DMS53 treated with DMSO at 0.1 percent for 48 hours (cell line): ENCODE data around the gene AMD1.
"Not testable (repeated sequence)": the region's sequence is repeated elsewhere in the genome, so short reads cannot be mapped to it uniquely, and the experiment has no call there.

ENCODE experiments used
- DNase-seq: peaks from one replicate; lab custom pipeline; 2025; ENCODE audit not compliant: unreplicated experiment; lab: John Stamatoyannopoulos, UW

AMD1 gene

GRCh38 chr6:110873981-110874879 lies at the start of gene AMD1:
Gene AMD1 (plus strand): TSS chr6:110874785. CDS start chr6:110875106, 321 bp downstream.
- peak; percentile 89 for DNase-seq

- no peak for DNase-seq
Observed at GRCh38 chr6:110826236-110827129, 48.1 kb upstream of the AMD1 start.

GRCh38 chr6:110828396-110828795 lies 46.2 kb upstream of the AMD1 start:
- no peak for DNase-seq

GRCh38 chr6:110831405-110831804 lies 43.2 kb upstream of the AMD1 start:
- DNase-seq: no peak

GRCh38 chr6:110833831-110834230 lies 40.8 kb upstream of the AMD1 start:
- no peak for DNase-seq

GRCh38 chr6:110835751-110836150 lies 38.8 kb upstream of the AMD1 start:
- not testable (repeated sequence) for DNase-seq

GRCh38 chr6:110841266-110841665 lies 33.3 kb upstream of the AMD1 start:
- DNase-seq: no peak

- no peak for DNase-seq
Observed at GRCh38 chr6:110849781-110850180, 24.8 kb upstream of the AMD1 start.

GRCh38 chr6:110852773-110853172 lies 21.8 kb upstream of the AMD1 start:
- DNase-seq: no peak

- no peak for DNase-seq
Observed at GRCh38 chr6:110853754-110854477, 20.7 kb upstream of the AMD1 start.

- no peak for DNase-seq
Observed at GRCh38 chr6:110856296-110856695, 18.3 kb upstream of the AMD1 start.

- DNase-seq: no peak
Observed at GRCh38 chr6:110858016-110858415, 16.6 kb upstream of the AMD1 start.

GRCh38 chr6:110858562-110859214 lies 15.9 kb upstream of the AMD1 start:
- DNase-seq: no peak

- no peak for DNase-seq
Observed at GRCh38 chr6:110859335-110859792, 15.2 kb upstream of the AMD1 start.

- no peak for DNase-seq
Observed at GRCh38 chr6:110864824-110865223, 9.8 kb upstream of the AMD1 start.

GRCh38 chr6:110874880-110875547 lies 429 bp downstream of the AMD1 start:
- DNase-seq: no peak

- DNase-seq: no peak
Observed at GRCh38 chr6:110875548-110876169, 1.1 kb downstream of the AMD1 start.

GRCh38 chr6:110876170-110876773 lies 1.7 kb downstream of the AMD1 start:
- peak; percentile 52 for DNase-seq
